ENCODE measurements around the gene LIPI.
"Not testable (repeated sequence)": the region's sequence is repeated elsewhere in the genome, so short reads cannot be mapped to it uniquely, and the experiment has no call there.

LIPI gene

DNA sequence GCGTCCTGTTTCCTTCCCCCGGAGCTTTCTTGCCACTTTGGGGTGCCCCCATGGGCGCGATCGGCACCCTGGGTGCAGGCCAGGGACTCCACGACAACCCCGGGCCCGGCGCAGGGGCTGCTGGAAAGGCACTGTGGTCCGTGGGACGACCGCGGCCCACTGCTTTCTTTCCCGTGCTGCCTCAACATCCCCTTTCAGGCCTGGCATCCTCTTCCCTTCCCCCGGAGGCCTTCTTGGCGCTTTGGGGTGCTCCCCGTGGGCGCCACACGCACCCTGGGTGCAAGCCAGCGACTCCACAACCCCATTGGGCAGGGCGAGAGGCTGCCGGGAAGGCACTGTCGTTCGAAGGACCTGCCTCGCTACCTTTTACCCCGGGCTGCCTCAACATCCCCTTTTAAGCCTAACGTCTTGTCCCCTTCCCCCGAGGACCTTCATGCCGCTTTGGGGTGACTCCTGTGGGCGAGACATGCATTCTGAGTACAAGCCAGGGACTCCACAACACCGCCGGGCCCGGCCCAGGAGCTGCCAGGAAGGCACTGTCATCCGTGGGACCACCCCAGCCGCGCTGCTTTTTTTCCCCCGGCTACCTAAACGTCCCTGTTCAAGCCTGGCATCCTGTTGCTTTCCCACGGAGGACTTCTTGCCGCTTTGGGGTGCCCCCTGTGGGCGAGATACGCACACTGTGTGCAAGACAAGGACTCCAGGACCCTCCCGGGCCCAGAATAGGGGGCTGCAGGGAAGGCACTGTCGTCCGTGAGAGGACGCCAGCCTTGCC lies 137.8 kb downstream of the LIPI start:
- no peak for FAIRE-seq

DNA sequence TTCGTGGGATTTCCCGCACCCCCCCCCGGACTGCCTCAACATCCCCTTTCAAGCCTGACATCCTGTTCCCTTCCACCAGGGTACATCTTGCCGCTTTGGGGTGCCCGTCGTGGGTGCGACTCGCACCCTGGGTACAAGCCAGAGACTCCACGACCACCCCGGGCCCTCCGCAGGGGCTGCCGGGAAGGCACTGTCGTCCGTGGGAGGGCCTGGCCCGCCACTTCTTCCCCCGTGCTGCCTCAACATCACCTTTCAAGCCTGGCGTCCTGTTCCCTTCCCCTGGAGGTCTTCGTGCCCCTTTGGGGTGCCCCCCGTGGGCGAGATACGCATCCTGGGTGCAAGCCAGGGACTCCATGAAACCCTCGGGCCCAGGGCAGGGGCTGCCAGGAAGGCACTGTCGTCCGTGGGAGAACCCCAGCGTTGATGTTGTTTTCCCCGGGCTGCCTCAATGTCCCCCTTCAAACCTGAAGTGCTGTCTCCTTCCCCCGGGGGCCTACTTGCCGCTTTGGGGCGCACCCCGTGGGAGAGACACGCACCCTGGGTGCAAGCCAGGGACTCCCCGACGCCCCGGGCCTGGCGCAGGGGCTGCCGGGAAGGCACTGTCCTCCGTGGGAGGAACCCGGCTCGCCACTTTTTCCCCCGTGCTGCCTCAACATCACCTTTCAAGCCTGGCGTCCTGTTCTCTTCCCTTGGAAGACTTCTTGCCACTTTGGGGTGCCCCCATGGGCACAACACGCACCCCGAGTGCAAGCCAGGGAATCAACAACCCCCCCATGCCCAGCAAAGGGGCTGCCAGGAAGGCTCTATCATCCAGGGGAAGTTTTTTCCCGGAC lies 138.6 kb downstream of the LIPI start:
- no peak for FAIRE-seq

DNA sequence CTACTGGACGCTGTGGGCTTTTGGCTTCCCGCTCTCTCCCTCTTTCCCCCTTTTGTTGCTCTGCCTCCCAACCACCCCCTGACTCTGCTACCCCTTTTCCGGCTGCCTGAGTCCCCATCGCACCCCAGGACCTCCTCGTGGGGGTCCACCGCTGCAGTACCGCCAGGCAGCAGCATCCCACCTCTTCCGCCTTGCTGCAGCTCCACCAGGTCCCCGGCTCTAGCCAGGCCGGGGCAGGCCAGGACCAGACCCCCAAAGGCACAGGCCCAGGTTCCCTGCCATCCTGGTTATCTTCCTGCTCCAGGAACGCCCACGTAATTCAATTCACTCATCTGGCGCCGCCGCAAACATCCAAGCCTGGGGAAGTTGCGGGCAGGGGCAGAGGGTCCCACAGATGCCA lies 139.8 kb downstream of the LIPI start:
- FAIRE-seq = no peak

DNA sequence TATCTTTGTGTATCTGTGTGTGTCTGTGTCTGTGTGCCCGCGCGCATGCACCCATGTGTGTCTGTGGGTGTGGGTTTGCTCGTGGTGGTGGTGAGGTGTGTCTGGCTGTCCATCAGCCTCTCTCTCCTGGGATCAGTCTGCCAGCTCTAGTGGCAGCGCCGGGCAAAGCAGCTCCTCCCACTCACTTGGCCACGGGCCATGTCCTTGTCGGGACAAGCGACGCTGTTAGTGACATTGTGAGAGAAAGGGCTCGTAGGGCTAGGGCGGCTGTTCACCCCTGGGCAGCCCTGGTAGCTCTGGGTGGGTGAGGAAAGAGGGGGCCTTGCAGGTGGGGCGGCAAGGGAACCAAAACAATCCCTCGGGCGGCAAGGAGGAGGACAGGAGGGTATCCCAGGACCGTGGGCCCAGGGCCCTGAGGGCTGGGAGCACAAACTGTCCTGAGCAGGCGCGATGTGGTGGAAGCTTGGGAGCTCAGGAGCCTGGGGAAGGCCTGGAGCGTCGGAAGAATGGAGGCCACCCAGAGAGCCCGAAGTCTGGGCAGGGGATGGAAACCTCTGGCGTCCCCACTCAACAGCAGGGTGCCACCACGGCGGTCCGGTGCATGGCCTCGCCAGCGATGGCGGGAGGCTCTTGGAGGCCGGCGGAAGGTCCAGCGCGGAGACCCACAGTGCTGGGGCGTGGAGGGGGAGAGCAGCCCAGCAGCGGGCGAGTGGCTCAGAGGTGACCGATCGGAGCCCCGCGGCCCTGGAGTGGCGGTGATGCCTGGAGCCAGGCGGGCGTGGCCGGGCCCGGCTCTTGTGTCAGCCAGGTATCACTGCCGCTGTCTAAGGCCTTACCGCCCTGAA lies 140.5 kb downstream of the LIPI start:
- no peak for FAIRE-seq

- no peak for FAIRE-seq
Measured at GRCh38 chr21:14064296-14064645, 146.5 kb downstream of the LIPI start.

DNA sequence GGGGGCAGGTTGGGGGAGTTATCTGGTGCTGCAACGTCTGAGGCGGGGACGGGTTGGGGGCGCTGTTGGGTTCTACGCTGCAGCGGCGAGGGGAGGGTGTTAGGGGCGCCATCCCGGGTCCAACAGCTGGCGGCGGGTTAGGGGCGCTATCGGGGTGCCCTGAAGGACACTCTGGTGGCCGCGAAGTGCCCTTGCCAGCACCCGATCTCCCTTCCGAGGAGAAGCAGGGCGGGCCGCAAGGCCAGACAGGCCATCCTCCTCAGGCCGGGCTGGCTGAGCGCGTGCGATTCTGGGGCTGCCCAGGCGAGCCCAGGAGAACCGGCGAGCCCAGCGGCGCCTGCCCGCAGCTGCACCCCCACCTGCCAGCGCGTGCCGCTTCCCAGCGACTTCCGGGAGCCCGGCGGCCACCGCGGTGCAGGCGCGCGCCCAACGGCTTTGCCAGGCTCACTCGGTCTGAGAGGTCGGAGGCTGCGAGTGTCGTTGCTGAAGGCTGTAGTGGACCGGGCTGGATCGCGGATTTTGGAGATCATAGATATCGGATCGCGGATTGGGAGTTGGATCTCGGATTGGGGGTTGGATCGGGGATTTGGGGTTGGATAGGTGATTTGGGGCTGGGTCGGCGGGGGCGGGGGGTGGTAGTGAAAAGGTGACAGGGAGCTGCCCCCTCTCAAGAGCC lies 147.0 kb downstream of the LIPI start:
- FAIRE-seq = not testable (repeated sequence)

GRCh38 chr21:14062684-14063083 lies 148.1 kb downstream of the LIPI start:
- not testable (repeated sequence) for FAIRE-seq

DNA sequence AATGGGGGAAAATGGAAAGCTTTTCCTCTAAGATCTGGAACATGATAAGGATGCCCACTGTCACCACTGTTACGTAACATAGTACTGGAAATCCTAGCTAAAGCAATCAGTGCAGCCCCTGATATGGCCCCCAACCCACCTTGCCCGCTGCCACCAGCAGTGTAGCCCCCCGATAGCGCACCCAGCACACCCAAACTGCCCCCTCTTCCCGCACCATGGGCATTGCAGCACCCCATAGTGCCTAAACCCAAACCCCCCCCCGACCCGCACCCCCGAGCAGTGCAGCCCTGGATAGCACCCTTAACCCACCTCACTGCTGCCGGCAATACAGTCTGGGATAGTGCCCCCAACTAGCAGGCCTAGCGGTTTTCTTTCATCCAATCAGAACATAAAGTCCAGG lies 148.9 kb downstream of the LIPI start:
- FAIRE-seq = not testable (repeated sequence)

DNA sequence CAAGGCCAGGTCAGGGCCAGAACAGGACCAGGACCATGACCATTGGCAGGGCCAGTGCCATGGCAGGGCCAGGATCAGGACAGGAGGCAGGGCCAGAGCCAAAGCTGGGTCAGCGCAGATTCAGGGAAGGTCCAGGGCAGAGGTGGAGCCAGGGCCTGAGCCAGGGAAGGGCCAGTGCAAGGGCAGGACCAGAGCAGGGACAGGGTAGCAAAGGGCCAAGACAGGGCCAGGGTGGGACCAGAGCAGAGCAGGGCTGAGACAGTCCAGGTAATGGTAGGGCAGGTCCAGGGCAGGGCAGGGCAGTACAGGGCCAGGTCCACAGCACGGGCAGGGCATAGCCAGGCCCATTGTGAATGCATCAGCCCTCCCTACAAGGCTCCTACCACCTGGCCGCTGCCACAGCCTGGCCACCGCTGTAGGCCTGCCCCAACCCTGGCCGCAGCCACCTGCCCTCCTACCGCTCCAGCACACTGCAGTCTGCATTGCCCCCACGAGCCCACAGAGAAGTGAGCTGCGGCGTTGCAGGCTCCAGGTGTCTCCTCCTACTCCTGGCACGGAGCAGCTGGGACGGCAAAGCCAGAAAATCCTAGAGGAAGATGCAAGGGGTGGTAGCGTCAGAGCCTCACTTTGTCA lies 151.6 kb downstream of the LIPI start:
- not testable (repeated sequence) for FAIRE-seq
